HG03025 (cell line): ENCODE measurements around the gene UST.
"Not testable (repeated sequence)": the region's sequence is repeated elsewhere in the genome, so short reads cannot be mapped to it uniquely, and the experiment has no call there.

Experiments
- ATAC-seq: cut with Tn5 transposase; IDR thresholded peaks from one replicate; pipeline ENCODE4 v1.9.1; 2021; ENCODE audit warnings: mild to moderate bottlenecking, moderate library complexity; ENCODE audit not compliant: unreplicated experiment, low FRiP score

Gene UST

DNA sequence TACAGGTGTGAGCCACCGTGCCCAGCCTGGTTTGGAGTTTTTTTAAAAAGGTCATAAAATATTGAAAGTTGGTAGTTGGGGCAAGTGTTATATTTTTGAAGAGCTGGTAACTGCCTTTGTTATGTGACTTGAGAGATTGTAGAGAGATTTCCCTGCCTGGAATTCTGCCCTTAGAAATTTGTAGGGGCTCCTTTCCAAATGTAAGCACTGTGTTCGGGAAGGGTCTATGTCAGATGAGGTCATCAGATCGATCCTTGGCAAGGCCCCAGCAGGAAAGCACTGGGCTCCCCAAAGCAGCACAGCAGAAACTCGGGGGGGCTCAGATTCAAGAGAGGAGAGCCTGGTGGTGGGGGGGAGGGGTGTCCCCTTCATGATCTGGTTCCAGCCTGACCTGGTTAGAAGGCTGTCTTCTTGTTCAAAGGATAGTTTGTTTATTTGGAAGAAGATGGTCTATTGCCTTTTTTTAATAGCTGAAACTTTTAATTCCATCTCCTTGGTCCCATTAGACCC is 220.2 kb downstream of the UST start:
- no peak for ATAC-seq

DNA sequence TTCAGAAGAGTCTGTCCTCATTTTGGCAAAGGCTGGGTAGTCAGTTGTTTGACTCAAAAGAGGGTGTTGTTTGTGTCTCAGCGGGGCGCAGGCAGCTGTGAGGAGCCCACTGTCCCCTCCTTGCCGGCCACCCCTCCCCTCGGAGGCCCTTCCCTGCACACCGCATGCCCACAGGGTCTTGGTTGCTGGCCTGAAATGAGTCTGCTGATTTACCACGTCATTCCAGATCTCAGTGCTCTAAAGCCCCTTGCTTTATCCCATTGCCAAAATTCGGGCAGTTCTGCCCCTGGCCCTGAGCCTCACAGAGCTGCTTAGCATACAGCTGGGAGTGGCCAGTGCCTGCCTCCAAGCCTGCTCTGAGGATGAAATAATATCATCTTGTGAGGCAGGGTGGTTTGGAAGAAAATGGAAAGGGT is 220.7 kb downstream of the UST start:
- ATAC-seq: no peak

- no peak for ATAC-seq
Observed at GRCh38 chr6:148968771-148969602, 222.2 kb downstream of the UST start.

- ATAC-seq: no peak
Observed at GRCh38 chr6:148969603-148970061, 222.8 kb downstream of the UST start.

- no peak for ATAC-seq
Observed at GRCh38 chr6:148971031-148971927, 224.4 kb downstream of the UST start.

GRCh38 chr6:148972481-148972880 is 225.7 kb downstream of the UST start:
- ATAC-seq: peak; percentile 95

- no peak for ATAC-seq
Observed at GRCh38 chr6:148973538-148974208, 226.8 kb downstream of the UST start.

DNA sequence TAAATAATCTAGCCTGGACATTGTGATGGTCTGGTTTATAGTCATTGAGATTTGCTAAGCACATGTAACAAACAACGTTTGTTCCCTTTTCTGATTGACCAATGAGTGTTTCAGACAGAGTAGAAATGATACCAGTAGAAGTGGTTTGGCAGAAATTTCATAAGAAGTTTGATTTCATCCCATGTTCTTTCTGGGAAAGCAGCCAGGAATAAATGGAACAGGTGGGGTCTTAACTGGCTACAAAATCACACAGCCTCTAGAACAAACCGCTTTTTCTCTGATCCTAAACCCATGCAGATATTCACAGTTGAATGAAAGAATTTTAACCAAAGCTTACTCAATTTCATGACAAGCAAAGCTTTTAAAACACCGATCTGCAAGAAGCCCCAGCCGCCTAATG is 227.5 kb downstream of the UST start:
- ATAC-seq: no peak

DNA sequence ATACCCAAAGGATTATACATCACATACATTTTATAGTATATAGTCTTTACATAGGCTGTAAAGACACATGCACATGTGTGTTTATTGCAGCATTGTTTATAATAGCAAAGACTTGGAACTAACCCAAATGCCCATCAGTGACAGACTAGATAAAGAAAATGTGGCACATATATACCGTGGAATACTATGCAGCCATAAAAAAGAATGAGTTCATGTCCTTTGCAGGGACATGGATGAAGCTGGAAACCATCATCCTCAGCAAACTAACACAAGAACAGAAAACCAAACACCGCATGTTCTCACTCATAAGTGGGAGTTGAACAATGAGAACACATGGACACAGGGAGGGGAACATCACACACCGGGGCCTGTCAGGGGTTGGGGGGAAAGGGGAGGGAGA is 231.5 kb downstream of the UST start:
- ATAC-seq: not testable (repeated sequence)

- no peak for ATAC-seq
Observed at GRCh38 chr6:148979014-148979901, 232.4 kb downstream of the UST start.

GRCh38 chr6:148980234-148980633 is 233.4 kb downstream of the UST start:
- ATAC-seq: no peak

DNA sequence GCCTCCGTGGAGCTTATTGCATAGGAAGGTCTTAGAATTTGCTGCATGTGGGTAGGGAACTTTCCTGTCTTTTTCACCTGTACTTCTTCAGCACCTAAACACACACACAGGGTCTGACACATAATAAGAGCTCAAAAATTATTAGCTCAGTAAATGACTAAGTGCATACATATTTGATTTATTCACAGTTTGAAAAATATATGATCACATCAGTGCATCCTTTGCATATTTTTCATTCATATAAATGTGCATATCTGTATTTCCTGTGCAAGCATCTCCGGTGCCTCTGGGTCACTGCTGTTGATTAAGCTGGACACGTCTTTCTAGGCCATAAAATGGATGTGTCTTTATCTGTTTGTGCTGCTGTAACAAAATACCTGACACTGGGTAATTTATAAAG is 234.7 kb downstream of the UST start:
- ATAC-seq: no peak

- ATAC-seq: no peak
Observed at GRCh38 chr6:148983101-148983761, 236.4 kb downstream of the UST start.

GRCh38 chr6:148983966-148984365 is 237.1 kb downstream of the UST start:
- ATAC-seq: no peak

DNA sequence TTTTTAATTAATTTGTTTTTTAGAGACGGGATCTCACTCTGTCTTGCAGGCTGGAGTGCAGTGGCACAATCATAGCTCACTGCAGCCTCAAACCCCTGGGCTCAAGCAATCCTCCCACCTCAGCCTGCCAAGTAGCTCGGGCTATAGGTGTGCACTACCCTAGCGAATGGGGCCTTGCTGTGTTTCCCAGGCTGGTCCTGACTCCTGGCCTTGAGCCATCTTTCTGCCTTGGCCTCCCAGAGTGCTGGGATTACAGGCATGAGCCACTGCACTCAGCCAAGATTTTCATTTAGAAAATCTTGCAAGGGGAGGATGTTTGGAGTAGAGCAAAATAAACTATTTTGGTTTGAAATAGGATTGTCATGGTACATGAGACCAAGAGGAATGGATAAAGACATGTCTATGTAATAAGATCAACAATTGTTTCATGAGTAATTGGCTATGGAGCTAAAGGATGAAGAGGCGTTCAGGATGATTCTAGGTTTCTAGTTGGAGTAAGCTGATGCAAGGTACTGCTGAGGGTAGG is 237.8 kb downstream of the UST start:
- no peak for ATAC-seq

DNA sequence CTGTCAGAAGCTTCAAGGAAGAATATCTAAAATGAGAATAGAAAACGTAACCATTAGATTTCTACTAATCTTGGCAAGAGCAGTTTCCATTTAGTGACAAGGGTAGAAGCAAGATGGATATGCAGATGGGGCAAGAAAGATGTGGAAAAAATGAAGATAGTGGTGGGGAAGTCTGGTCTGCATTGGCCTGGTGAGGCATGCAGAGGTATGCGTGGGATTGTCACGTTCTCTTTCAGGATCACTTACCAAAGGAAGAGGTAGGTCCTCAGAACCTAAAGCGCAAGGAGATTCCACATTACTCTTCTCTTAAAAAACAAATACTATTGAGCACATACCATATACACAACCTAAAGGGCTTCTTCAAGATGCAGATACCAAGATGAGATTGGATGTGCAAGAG is 238.7 kb downstream of the UST start:
- ATAC-seq: no peak

DNA sequence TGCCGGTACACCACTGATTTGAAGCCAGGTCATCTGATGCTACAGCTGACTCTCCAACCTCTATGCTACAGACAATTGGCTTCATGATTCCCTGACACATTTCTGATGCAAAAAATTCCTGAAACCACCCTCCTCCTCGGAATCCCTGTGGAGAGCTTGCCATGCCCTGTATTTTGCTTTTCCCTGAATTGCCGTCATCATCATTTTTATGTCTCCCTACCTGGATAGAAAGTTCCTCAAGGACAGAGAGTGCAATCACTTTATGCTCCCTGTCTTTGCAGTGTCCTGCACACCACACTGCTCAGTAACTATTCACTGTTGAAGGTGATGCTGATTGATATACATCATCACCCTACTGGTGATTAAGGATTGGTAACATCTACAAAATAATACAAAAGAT is 239.8 kb downstream of the UST start:
- ATAC-seq: no peak

GRCh38 chr6:148987982-148988381 is 241.2 kb downstream of the UST start:
- ATAC-seq: no peak

DNA sequence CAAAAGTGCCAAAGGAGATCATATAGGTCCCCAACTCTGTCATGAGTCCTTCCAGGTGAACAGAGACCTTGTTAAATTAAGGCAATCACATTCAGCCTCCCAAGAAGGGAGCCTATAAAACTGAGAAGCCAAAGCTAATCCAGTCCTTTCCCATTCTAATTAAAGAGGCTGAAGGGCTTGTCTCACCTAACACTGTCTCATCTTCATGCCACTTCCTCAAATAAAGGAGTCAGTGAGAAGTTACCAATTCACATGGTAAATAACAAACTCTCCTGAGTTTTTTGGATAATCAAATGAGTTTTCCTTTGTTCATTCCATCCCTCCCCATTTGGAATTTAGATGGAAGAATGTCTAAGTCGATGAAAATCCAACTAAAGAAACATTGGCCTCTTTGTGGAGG is 242.8 kb downstream of the UST start:
- ATAC-seq: no peak
